ENCODE measurements around the gene JAGN1. TPM values are rescaled to one million over a fixed set of nuclear protein-coding genes. Genes with fewer than 3 reads are reported as not detected.

The JAGN1 gene
- total and polyA plus RNA-seq, 2 experiments from 2014 or later: 61.4 to 83.5 TPM

GRCh38 chr3:9879830-9880549 is 10.4 kb upstream of the JAGN1 start, which contains the start of gene CIDEC:
TSS of gene CIDEC (minus strand) at chr3:9880253. CDS start at chr3:9878486, 1,767 bp downstream.
- TF ChIP-seq, protein P1, sequence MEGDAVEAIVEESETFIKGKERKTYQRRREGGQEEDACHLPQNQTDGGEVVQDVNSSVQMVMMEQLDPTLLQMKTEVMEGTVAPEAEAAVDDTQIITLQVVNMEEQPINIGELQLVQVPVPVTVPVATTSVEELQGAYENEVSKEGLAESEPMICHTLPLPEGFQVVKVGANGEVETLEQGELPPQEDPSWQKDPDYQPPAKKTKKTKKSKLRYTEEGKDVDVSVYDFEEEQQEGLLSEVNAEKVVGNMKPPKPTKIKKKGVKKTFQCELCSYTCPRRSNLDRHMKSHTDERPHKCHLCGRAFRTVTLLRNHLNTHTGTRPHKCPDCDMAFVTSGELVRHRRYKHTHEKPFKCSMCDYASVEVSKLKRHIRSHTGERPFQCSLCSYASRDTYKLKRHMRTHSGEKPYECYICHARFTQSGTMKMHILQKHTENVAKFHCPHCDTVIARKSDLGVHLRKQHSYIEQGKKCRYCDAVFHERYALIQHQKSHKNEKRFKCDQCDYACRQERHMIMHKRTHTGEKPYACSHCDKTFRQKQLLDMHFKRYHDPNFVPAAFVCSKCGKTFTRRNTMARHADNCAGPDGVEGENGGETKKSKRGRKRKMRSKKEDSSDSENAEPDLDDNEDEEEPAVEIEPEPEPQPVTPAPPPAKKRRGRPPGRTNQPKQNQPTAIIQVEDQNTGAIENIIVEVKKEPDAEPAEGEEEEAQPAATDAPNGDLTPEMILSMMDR (IDR thresholded peaks at IDR 0.05; ENCODE audit: poor library complexity): no peak
- TF ChIP-seq EZH2 (IDR thresholded peaks at IDR 0.05; ENCODE audit: borderline replicate concordance) (no peak), EZH2phosphoT487 (IDR thresholded peaks at IDR 0.05; ENCODE audit: low read depth, severe bottlenecking, unreplicated experiment) (no peak)
- Histone ChIP-seq H3K4me3 (no peak within 1 kb of the TSS), H3K9me3 (ENCODE audit: low read depth) (no peaks in the 10 kb centered on the region), H3K36me3 (replicated peaks; ENCODE audit: insufficient read depth, low read depth) (no peaks in the 10 kb centered on the region), H3K27ac (peak within 1 kb of the TSS; percentile 91), H4K20me1 (ENCODE audit: insufficient read depth, poor library complexity, severe bottlenecking) (no peaks in the 10 kb centered on the region), H3K4me2 (peak within 1 kb of the TSS; percentile 53), H3K27me3 (no peaks in the 10 kb centered on the region), H3K4me1 (ENCODE audit: insufficient read depth) (peaks cover 38% of the 10 kb centered on the region), H3K9me2 (replicated peaks; ENCODE audit: insufficient read depth) (no peaks in the 10 kb centered on the region), H2AFZ (no peak within 1 kb of the TSS), H3K79me2 (no peaks in the 10 kb centered on the region)
- DNase-seq (ENCODE audit: low spot score): no peak
- WGBS (ENCODE audit: low lambda C conversion rate, missing lambda C conversion rate): 88% methylated on average over 7 of the region's 7 CpGs

DNA sequence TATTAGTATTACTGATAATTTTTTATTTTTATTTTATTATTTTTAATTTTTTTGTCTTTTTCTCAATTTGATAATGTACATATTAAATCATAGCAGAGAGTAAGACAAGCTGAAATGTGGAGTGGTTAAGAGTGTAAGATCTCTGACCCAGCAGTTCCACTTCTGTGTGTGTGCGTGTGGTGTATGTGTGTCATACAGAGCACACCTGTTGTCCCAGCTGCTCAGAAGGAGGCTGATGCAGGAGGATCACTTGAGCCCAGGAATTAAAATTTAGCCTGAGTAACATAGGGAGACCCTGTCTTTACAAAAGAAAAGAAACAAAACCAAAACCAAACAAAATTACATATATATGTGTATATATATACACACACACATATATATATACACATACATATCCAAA is 9.0 kb upstream of the JAGN1 start:
- H3K9me2 ChIP-seq (replicated peaks; ENCODE audit: insufficient read depth): no peaks in the 10 kb centered on the region
- no peak overlapping the region for H3K4me2 ChIP-seq
- H2AFZ ChIP-seq: no peak overlapping the region
- no peaks in the 10 kb centered on the region for H3K36me3 ChIP-seq (replicated peaks; ENCODE audit: insufficient read depth, low read depth)
- H3K79me2 ChIP-seq: no peaks in the 10 kb centered on the region
- no peaks in the 10 kb centered on the region for H4K20me1 ChIP-seq (ENCODE audit: insufficient read depth, poor library complexity, severe bottlenecking)
- 96% methylated on average over 1 of the region's 1 CpG for WGBS (ENCODE audit: low lambda C conversion rate, missing lambda C conversion rate)
- H3K9me3 ChIP-seq (ENCODE audit: low read depth): no peaks in the 10 kb centered on the region
- peaks cover 35% of the 10 kb centered on the region for H3K4me1 ChIP-seq (ENCODE audit: insufficient read depth)
- no peak for DNase-seq (ENCODE audit: low spot score)
- H3K27ac ChIP-seq: no peak overlapping the region
- TF ChIP-seq EZH2phosphoT487 (IDR thresholded peaks at IDR 0.05; ENCODE audit: low read depth, severe bottlenecking, unreplicated experiment): no peak
- TF ChIP-seq, protein P1 (IDR thresholded peaks at IDR 0.05; ENCODE audit: poor library complexity): no peak
- no peak for TF ChIP-seq EZH2 (IDR thresholded peaks at IDR 0.05; ENCODE audit: borderline replicate concordance)
- no peak overlapping the region for H3K4me3 ChIP-seq
- H3K27me3 ChIP-seq: no peaks in the 10 kb centered on the region

GRCh38 chr3:9883706-9884554 is 6.5 kb upstream of the JAGN1 start:
- Histone ChIP-seq H3K79me2 (no peaks in the 10 kb centered on the region), H3K9me2 (replicated peaks; ENCODE audit: insufficient read depth) (no peaks in the 10 kb centered on the region), H3K4me2 (peak overlapping the region; percentile 57), H3K36me3 (replicated peaks; ENCODE audit: insufficient read depth, low read depth) (no peaks in the 10 kb centered on the region), H3K4me3 (no peak overlapping the region), H2AFZ (no peak overlapping the region), H3K9me3 (ENCODE audit: low read depth) (no peaks in the 10 kb centered on the region), H3K27ac (peak overlapping the region; percentile 95), H3K27me3 (no peaks in the 10 kb centered on the region), H4K20me1 (ENCODE audit: insufficient read depth, poor library complexity, severe bottlenecking) (no peaks in the 10 kb centered on the region), H3K4me1 (ENCODE audit: insufficient read depth) (peaks cover 25% of the 10 kb centered on the region)
- peak; percentile 48 for DNase-seq (ENCODE audit: low spot score)
- WGBS (ENCODE audit: low lambda C conversion rate, missing lambda C conversion rate): 63% methylated on average over 7 of the region's 7 CpGs
- TF ChIP-seq EZH2 (IDR thresholded peaks at IDR 0.05; ENCODE audit: borderline replicate concordance) (no peak), EZH2phosphoT487 (IDR thresholded peaks at IDR 0.05; ENCODE audit: low read depth, severe bottlenecking, unreplicated experiment) (no peak)
- TF ChIP-seq, protein P1 (IDR thresholded peaks at IDR 0.05; ENCODE audit: poor library complexity): no peak

Measured in hepatocyte (in vitro differentiated cells).